Chondrocyte (in vitro differentiated cells): ENCODE results near the gene KCNAB1. TPM values are rescaled to one million over a fixed set of nuclear protein-coding genes. Genes with fewer than 3 reads are reported as not detected.
"Not testable (repeated sequence)": the region's sequence is repeated elsewhere in the genome, so short reads cannot be mapped to it uniquely, and the experiment has no call there.

Experiments used
- DNase-seq: peaks from one replicate; pipeline ENCODE4 v3.0.0; 2021; ENCODE audit warnings: mixed read lengths, low spot score
- H3K27ac Mint-ChIP-seq: one replicate; pipeline ENCODE4 v1.8.0; 2021; ENCODE audit warnings: mild to moderate bottlenecking, moderate library complexity, mixed read lengths; ENCODE audit not compliant: unreplicated experiment
- H3K27me3 Mint-ChIP-seq: 2 replicates; pipeline ENCODE4 v1.8.0; 2021; ENCODE audit warnings: low read depth, mixed read lengths
- H3K36me3 Mint-ChIP-seq: 2 replicates; pipeline ENCODE4 v1.8.0; 2021; ENCODE audit warnings: low read depth, mixed read lengths
- H3K4me1 Mint-ChIP-seq: 2 replicates; pipeline ENCODE4 v1.8.0; 2021; ENCODE audit warnings: low read depth, mild to moderate bottlenecking, mixed read lengths
- H3K4me3 Mint-ChIP-seq: one replicate; pipeline ENCODE4 v1.8.0; 2021; ENCODE audit warnings: mild to moderate bottlenecking, moderate library complexity, mixed read lengths; ENCODE audit not compliant: unreplicated experiment
- H3K9me3 Mint-ChIP-seq: 2 replicates; pipeline ENCODE4 v1.8.0; 2021; ENCODE audit warnings: low read depth, mixed read lengths
- total RNA-seq: library from RNA; stranded (reverse); gene quantifications from 3 replicates; pipeline ENCODE4 v1.2.1, GENCODE V29; 2021
- TF ChIP-seq, protein P1 (sequence below): fragments of 200-600 bp; sonication (generic); IDR thresholded peaks from 2 replicates; pipeline ENCODE4 v1.5.0; 2021; ENCODE audit warnings: antibody characterized with exemption, mild to moderate bottlenecking, moderate library complexity

Gene KCNAB1
- total RNA-seq, 1 donor from 2014 or later: 3.4 TPM

DNA sequence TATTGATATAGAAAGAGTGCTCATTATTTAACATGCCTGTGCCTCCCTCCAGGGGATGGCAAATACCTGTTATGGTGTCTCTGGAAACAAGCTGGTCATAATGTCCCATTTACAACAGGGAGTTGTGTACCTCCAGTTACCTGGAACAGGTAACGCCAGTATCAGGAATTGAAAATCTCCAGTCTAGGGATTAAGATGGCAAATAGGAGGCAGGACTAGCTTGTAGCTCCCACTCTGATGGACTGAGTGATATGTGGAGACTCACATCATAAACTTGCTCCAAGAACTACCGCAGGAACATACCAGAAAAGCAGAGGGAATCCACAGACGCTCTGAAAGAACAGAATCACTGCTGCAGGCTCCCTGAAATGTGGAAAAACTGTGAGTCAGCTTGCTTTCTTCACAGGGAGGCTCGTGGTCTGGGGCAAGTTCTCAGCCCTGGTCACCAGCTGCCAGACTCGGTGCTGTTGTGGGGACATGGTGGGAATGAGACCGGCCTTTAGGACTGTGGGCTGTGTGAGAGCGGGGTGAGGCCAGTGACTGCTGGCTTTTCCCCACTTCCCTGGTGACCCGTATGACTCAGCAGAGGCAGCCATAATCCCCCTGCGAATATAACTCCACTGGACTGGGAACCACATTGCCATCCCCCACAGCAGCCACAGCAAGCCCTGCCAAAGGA is 97.4 kb downstream of the KCNAB1 start:
- H3K4me3 Mint-ChIP-seq: no peak overlapping the region
- TF ChIP-seq, protein P1, sequence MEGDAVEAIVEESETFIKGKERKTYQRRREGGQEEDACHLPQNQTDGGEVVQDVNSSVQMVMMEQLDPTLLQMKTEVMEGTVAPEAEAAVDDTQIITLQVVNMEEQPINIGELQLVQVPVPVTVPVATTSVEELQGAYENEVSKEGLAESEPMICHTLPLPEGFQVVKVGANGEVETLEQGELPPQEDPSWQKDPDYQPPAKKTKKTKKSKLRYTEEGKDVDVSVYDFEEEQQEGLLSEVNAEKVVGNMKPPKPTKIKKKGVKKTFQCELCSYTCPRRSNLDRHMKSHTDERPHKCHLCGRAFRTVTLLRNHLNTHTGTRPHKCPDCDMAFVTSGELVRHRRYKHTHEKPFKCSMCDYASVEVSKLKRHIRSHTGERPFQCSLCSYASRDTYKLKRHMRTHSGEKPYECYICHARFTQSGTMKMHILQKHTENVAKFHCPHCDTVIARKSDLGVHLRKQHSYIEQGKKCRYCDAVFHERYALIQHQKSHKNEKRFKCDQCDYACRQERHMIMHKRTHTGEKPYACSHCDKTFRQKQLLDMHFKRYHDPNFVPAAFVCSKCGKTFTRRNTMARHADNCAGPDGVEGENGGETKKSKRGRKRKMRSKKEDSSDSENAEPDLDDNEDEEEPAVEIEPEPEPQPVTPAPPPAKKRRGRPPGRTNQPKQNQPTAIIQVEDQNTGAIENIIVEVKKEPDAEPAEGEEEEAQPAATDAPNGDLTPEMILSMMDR: no peak
- peak overlapping the region; percentile 68 for H3K27ac Mint-ChIP-seq
- DNase-seq: no peak
- peaks cover 20% of the 10 kb centered on the region for H3K9me3 Mint-ChIP-seq
- H3K27me3 Mint-ChIP-seq: no peaks in the 10 kb centered on the region
- H3K4me1 Mint-ChIP-seq: peaks cover 31% of the 10 kb centered on the region
- peaks cover 1% of the 10 kb centered on the region for H3K36me3 Mint-ChIP-seq

DNA sequence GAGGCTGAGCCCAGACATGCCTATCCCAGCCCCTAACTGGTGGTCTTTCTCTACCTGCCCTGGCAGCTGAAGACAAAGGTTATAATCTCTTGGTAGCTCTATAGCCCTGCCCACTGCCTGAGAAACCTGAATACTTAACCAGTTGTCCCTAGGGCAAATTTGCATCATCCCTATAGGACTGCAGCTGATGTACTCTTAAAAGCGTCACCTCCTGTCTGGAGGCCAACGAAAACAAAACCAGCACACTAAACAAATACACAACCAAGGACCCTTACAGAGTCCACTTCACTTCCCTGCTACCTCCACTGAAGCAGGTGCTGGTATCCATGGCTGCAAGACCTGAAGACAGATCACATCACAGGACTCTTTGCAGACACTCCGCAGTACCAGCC is 98.0 kb downstream of the KCNAB1 start:
- H3K9me3 Mint-ChIP-seq: peaks cover 20% of the 10 kb centered on the region
- no peak for DNase-seq
- H3K4me1 Mint-ChIP-seq: peaks cover 31% of the 10 kb centered on the region
- TF ChIP-seq, protein P1: no peak
- H3K4me3 Mint-ChIP-seq: no peak overlapping the region
- no peaks in the 10 kb centered on the region for H3K27me3 Mint-ChIP-seq
- no peaks in the 10 kb centered on the region for H3K36me3 Mint-ChIP-seq
- H3K27ac Mint-ChIP-seq: peak overlapping the region; percentile 68

DNA sequence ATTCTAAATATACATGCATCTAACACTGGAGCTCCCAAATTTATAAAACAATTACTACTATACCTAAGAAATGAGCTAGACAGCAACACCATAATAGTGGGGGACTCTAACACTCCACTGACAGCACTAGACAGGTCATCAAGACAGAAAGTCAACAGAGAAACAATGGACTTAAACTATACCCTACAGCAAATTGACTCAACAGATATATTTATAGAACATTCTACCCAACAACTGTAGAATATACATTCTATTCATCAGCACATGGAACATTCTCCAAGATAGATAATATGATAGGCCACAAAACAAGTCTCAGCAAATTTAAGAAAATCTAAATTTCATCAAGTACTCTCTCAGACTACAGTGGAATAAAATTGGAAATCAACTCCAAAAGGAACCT is 102.0 kb downstream of the KCNAB1 start:
- H3K4me3 Mint-ChIP-seq, H3K27me3 Mint-ChIP-seq, H3K36me3 Mint-ChIP-seq, H3K27ac Mint-ChIP-seq, DNase-seq: not testable (repeated sequence)
- Mint-ChIP-seq H3K9me3 (peaks cover 27% of the 10 kb centered on the region), H3K4me1 (peaks cover 15% of the 10 kb centered on the region)

- not testable (repeated sequence) for H3K27ac Mint-ChIP-seq, H3K36me3 Mint-ChIP-seq, DNase-seq, H3K4me3 Mint-ChIP-seq, H3K4me1 Mint-ChIP-seq, H3K27me3 Mint-ChIP-seq
- peaks cover 25% of the 10 kb centered on the region for H3K9me3 Mint-ChIP-seq
Observed at GRCh38 chr3:156224046-156224445, 103.7 kb downstream of the KCNAB1 start.

GRCh38 chr3:156226676-156227420 is 106.5 kb downstream of the KCNAB1 start:
- Mint-ChIP-seq H3K4me1 (no peaks in the 10 kb centered on the region), H3K36me3 (peaks cover 2% of the 10 kb centered on the region), H3K27ac (no peak overlapping the region), H3K9me3 (peaks cover 12% of the 10 kb centered on the region), H3K27me3 (peaks cover 8% of the 10 kb centered on the region), H3K4me3 (no peak overlapping the region)
- no peak for DNase-seq
- TF ChIP-seq, protein P1: no peak

- peaks cover 8% of the 10 kb centered on the region for H3K27me3 Mint-ChIP-seq
- H3K4me1 Mint-ChIP-seq: peaks cover 7% of the 10 kb centered on the region
- no peak for DNase-seq
- peaks cover 7% of the 10 kb centered on the region for H3K9me3 Mint-ChIP-seq
- H3K27ac Mint-ChIP-seq: no peak overlapping the region
- TF ChIP-seq, protein P1: no peak
- no peak overlapping the region for H3K4me3 Mint-ChIP-seq
- H3K36me3 Mint-ChIP-seq: peaks cover 2% of the 10 kb centered on the region
Observed at GRCh38 chr3:156227704-156228103, 107.3 kb downstream of the KCNAB1 start.
